ENCODE measurements around the gene LCNL1. TPM values are rescaled to one million over a fixed set of nuclear protein-coding genes. Genes with fewer than 3 reads are reported as not detected.

Gene LCNL1
- 0.11 and 0.65 TPM in 2 replicates for total RNA-seq

DNA sequence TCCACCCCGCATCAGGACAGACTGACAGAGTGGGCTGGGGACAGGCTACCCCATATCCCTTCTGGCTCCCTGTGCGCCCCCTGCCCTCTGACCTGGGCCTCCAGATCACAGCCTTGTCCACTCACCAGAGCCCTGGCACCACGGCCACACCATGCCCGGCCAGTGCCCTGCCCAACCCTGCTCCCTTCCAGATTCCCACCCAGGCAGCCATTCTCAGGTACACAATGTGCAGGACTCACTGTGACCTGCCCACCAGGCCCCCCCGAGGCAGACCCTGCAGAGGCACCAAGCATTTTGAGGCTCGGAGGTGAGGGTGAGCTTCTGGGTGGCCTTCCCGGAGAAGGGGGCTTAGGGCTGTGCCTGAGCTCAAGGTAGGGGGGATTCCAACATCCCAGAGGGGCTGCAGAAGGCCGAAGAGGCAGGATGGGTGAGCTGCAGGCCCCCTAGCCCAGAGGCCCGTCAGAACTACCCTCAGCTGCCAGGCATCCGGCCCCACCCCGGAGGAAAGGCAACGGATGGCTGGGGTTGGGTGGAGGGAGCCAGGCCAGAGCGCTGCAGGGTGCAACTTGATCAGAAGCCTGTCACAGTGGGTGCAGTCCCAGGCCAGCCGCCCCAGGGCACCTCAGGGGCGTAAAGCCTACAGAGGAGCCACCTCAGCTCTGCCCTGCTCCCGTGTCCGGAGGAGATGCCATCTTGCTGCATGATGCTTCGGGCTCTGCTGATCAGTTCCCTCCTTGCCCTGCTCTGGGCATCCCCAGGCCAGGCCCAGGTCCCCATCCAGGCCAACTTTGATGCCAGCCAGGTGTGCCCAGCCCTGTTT is at the start of gene LCNL1:
Gene LCNL1, plus strand, starts transcription at position 762 of the 820 bp plus-strand sequence. CDS start 594 bp downstream, outside the sequence.

DNA sequence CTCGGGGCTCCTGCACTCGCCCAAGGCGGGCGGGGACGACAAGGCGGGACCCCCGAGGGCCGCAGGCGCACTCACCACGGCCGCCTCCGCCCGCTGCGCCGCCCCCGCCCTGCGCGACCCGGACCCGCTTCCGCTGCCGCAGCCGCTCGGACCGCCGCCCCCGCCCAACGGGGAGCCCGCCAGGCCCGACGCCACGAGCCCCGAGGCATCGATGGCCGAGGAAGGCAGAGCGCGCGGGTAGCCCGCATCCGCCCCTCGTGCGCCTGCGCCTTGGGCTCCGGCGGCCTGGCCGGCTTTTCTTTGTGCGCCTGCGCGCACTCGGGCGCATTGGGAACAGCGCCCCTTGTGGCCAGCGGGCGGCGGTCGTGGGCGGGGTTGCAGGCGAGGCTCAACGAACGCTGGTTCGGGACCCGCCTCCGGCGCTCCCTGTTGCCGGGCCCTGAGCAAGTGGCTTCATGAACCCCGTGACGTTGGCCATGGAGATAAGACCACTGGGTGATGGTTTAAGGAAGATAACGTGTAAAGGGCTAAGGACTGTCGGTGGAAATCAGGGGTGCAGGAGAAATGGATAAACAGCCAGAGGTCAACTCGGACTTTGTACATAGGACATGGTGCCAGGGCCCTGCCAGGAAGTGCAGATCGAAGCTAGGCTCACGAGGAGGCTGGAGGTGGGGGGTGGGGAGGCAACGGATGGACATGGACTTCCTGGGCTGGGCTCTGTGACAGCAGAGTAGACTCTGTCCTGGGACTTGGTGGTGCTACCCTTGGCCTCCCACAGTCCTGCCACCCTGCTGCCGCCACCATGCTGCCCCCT is 38.1 kb upstream of the LCNL1 start, which contains the start of the genes C8G and FBXW5:
Gene C8G, plus strand, starts transcription at position 725 of the 814 bp plus-strand sequence. Its CDS starts 78 bp downstream, at position 803.
Gene FBXW5, minus strand, starts transcription at position 220 of the 814 bp plus-strand sequence. CDS start 655 bp downstream, outside the sequence.

DNA sequence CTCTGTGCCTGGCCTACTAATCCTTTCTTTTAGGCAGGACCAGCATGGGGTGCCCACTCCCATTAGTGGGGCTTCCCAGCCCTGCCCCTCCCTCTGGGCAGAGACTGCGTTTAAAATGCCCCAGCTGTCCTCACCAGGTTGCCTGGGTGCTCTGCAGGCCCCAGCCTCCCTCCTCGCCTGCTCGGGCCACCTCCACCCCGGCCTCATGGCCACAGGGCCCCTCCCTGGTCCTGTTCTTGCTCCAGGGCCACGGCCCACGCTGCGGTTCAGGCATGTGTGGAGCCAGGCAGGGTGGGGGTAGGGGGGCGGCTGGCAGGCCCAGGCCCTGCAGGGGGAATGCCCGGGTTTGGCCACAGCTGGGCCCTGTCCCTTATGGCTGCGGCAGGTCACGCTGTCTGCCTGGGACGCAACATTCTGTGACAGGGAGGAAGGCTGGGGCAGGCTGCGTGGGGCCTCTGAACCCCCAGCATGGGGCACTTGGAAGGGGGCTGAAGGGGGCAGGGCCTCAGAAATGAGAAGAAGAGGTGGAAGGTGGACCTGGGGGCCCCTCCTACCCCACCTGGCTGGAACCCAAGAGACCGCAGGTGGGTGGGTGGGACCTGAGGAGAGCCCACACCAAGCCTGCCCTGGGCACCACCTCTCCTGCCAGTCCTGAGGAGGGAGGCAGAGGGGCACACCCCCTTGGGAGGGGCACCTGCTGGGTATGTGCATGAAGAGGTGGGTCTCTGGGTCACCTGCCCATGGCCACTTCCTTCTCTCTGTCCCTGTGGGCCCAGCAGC is 31.1 kb upstream of the LCNL1 start, which contains the start of gene LCN12:
Gene LCN12, plus strand, starts transcription at position 733 of the 780 bp plus-strand sequence. CDS start 55 bp downstream, outside the sequence.

DNA sequence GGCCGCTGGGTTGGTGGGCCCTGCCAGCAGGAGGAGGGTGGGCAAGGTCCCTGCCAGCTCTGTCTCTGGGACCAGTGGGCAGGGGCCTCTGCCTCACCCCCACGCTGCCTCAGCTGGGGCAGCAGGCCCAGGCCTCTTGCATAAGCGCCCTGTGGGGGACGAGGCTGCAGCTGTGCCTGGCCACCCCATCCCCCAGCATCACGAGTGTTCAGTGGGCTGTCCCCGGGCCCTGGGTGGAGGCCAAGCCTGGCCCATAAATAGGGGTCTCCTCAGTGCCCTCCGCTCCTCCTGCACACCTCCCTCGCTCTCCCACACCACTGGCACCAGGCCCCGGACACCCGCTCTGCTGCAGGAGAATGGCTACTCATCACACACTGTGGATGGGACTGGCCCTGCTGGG is 5.6 kb upstream of the LCNL1 start, which contains the start of gene PTGDS:
Gene PTGDS, plus strand, starts transcription at position 282 of the 400 bp plus-strand sequence. Its CDS starts 75 bp downstream, at position 357.

DNA sequence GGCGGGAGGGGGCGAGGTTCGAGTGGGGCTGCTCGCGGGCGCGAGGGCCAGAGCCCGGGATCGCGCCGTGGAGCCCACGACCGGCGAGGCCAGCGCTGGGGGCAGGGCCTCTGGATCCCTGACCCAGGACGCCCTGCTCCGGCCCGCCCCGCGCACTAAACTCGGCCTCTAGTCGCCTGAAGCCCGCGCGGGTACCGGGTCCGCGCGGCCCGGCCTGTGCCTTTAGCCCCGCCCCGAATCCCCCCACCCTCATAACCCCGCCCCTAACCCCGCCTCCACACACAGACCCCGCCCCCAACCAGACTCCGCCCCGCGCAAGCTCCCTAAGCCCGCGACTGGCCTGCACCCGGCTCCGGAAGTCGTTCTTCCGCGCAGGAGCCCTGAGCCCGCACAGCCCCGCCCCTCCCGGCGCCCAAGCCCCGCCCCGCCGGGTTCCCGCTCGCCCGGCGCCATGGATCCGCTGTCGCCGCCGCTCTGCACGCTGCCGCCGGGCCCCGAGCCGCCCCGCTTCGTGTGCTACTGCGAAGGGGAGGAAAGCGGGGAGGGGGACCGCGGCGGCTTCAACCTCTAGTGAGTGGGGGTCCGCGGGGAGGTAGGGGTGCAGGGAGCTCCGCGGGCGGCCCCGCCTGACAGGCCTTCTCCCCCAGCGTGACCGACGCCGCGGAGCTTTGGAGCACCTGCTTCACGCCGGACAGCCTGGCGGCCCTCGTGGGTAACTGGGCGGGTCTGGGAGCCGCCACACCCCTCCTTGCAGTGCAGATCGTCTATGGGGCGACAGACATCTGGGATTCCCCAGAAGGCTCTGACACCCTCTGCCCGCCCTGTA is 9.4 kb downstream of the LCNL1 start, which contains the start of gene PAXX:
Gene PAXX, plus strand, starts transcription at position 430 of the 826 bp plus-strand sequence. Its CDS starts 22 bp downstream, at position 452.

DNA sequence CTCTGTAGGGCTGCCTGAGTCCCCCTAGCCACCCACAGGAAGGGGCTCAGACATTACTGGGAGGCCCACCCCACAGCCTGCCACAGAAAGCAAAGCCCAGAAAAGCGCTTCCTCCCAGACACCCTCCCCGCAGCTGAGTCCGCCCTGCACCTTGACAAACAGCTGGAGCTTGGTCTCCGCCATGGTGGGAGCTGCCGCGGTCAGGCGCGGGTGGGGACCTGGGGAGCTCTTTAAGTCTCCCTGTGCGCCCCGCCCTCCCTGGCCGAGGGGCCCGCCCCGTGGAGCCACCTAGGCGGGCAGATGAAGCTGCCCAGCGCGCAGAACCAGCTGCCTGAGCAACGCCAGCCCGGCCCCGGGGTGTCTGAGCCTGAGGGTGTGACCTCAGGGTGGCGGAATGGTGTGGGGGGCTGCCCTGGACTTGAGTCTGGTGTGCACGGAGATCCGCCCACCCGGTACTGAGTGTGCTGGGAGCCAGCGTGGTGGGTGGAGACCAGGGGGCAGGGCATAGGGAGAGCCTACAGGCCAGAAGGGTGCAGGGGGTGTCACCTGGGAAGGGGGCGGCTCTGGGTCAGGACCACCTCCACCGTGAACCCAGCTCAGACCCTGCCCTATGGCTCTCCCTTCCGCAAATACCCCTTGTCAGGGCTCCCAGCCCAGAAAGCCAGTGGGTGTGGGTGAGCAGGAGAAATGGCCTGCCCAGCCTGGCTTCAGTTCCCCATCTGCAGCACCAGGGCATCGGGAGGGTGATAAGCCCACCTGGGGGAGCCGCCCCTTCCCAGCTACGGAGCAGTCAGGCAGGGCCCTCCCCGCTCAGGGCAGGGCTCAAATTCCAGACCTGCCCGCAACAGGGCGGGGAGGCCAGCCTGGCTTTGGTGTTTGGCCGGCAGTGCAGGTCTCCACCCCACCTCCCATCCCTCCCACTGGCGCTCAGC is 13.8 kb downstream of the LCNL1 start, which contains the start of gene CLIC3:
Gene CLIC3, minus strand, starts transcription at position 208 of the 932 bp plus-strand sequence. Its CDS starts 25 bp downstream, at position 183.

DNA sequence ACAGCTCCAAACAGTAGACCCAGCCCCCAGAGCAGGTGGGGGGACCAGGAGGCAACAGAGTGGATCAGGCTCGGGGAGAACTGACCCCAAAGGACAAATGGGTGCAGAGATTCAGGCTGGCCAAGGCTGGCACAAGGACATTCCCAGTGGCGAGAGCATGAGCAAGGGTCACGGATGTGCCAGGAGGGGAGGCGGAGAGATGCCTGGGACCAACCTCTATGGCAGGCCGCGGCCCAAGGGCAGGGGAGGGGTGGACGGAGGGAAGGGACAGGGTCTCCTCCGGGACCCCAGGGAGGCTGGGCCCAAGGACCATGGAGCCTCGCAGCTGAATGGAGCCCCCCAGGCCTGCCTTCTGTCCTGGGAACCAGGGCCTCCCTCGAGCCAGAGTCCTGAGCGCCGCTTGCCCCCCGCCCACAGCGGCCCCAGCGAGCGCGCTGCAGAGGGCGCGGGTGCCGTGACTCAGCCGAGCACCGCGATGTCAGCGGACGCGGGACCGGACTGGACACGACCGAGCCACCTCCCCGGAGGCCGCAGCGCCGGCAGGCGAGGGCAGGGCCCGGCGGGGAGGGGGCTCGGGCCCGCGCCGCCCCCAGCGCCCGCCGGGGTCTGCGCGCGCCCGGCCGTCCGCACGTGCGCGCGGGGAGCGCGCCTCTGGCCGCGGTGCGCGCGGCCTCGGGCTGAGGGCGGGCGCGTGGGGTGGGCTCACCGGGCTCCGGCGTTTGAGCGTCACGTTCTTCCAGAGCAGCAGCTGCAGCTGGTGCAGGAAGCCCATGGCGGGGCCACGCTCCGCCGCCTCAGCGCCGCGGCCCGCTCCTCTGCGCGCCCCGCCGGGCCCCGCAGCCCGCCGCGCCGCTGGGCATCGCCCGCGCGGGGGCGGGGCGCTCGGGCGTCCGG is 44.8 kb downstream of the LCNL1 start, which contains the start of gene ABCA2:
Gene ABCA2, minus strand, starts transcription at position 869 of the 894 bp plus-strand sequence. Its CDS starts 97 bp downstream, at position 772.

DNA sequence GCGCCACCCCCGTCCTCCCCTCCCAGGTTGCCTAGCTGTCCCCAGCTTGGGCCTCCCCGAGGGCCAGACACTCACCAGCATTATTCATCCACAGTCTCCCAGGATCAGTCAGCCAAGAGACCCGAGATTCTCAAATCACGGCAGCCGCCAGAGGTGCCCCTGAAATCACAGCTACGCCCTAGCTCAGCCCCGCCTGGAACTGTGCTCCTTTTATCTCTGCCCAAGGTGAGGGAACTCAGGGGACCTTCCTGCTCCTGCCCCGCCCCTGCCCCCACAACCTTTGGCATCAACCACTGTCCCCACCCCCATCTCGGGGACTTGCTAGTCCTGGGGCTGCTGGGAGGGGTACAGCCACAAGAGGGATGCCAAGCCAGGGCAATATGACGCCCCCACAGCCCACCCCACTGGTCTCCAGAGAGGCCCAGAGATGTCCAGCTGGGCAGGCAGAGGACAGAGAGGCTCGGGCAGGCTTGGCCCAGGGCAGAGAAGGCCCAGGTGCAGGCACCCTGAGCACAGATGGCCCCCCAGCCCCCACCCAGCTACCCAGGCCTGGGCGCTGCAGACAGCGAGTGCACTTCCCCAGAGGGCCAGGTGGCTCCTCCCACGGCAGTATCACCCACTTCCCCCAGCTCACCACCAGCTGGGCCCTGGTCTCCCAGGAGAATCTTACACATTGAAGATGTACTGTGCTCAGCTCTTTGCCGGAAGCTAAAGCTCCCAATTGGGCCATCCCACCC is 49.3 kb downstream of the LCNL1 start, which contains the start of gene FUT7:
Gene FUT7, minus strand, starts transcription at position 185 of the 737 bp plus-strand sequence. Its CDS starts 97 bp downstream, at position 88.

Other genes starting within 250 kb of the LCNL1 start
- gene LCN10, start 240.1 kb upstream of the LCNL1 start, total RNA-seq = not detected in 2 replicates
- gene LCN6, start 234.5 kb upstream of the LCNL1 start, total RNA-seq = not detected in 2 replicates
- not detected in 2 replicates for gene LCN8, start 224.8 kb upstream of the LCNL1 start, total RNA-seq
- not detected in 2 replicates for gene LCN15, start 218.5 kb upstream of the LCNL1 start, total RNA-seq
- gene TMEM141, start 191.6 kb upstream of the LCNL1 start, total RNA-seq = 37.4 and 42.7 TPM in 2 replicates
- gene CCDC183, start 186.7 kb upstream of the LCNL1 start, total RNA-seq = 0.26 and 0.32 TPM in 2 replicates
- gene RABL6, start 175.0 kb upstream of the LCNL1 start, total RNA-seq = 41.4 and 60.4 TPM in 2 replicates
- 0.65 TPM in 2 replicates for gene AJM1, start 140.5 kb upstream of the LCNL1 start, total RNA-seq
- gene PHPT1, start 133.6 kb upstream of the LCNL1 start, total RNA-seq = 49.9 and 50.8 TPM in 2 replicates
- 0.39 and 0.76 TPM in 2 replicates for gene MAMDC4, start 130.6 kb upstream of the LCNL1 start, total RNA-seq
- 237 and 265 TPM in 2 replicates for gene EDF1, start 116.7 kb upstream of the LCNL1 start, total RNA-seq
- gene TRAF2, start 96.5 kb upstream of the LCNL1 start, total RNA-seq = 6.3 and 9.2 TPM in 2 replicates
- gene FBXW5, start 38.3 kb upstream of the LCNL1 start, total RNA-seq = 109 and 113 TPM in 2 replicates
- 0.39 and 0.54 TPM in 2 replicates for gene C8G, start 37.8 kb upstream of the LCNL1 start, total RNA-seq
- gene LCN12, start 30.7 kb upstream of the LCNL1 start, total RNA-seq = not detected in 2 replicates
- gene PTGDS, start 5.5 kb upstream of the LCNL1 start, total RNA-seq = 0.65 and 5.1 TPM in 2 replicates
- gene PAXX, start 9.4 kb downstream of the LCNL1 start, total RNA-seq = 12.1 and 12.8 TPM in 2 replicates
- 16.0 and 16.6 TPM in 2 replicates for gene CLIC3, start 13.6 kb downstream of the LCNL1 start, total RNA-seq
- gene ABCA2, start 45.2 kb downstream of the LCNL1 start, total RNA-seq = 16.3 and 17.5 TPM in 2 replicates
- gene FUT7, start 49.1 kb downstream of the LCNL1 start, total RNA-seq = not detected in 2 replicates
- gene NPDC1, start 63.2 kb downstream of the LCNL1 start, total RNA-seq = 20.0 and 20.1 TPM in 2 replicates
- not detected in 2 replicates for gene ENTPD2, start 71.1 kb downstream of the LCNL1 start, total RNA-seq
- 2.9 and 4.0 TPM in 2 replicates for gene SAPCD2, start 87.6 kb downstream of the LCNL1 start, total RNA-seq
- gene UAP1L1, start 94.5 kb downstream of the LCNL1 start, total RNA-seq = 15.6 and 22.1 TPM in 2 replicates
- gene MAN1B1, start 104.0 kb downstream of the LCNL1 start, total RNA-seq = 60.6 and 60.9 TPM in 2 replicates
- 66.0 and 68.3 TPM in 2 replicates for gene DPP7, start 131.7 kb downstream of the LCNL1 start, total RNA-seq
- gene GRIN1, start 156.2 kb downstream of the LCNL1 start, total RNA-seq = under 0.01 TPM in 1 of 2 replicates, not detected in the other
- gene LRRC26, start 187.1 kb downstream of the LCNL1 start, total RNA-seq = not detected in 2 replicates
- not detected in 2 replicates for gene TMEM210, start 189.1 kb downstream of the LCNL1 start, total RNA-seq
- gene ANAPC2, start 205.6 kb downstream of the LCNL1 start, total RNA-seq = 21.9 and 24.7 TPM in 2 replicates
- 41.7 and 44.6 TPM in 2 replicates for gene SSNA1, start 205.7 kb downstream of the LCNL1 start, total RNA-seq
- gene TPRN, start 217.7 kb downstream of the LCNL1 start, total RNA-seq = 5.4 and 6.1 TPM in 2 replicates
- gene TMEM203, start 222.7 kb downstream of the LCNL1 start, total RNA-seq = 29.0 and 29.4 TPM in 2 replicates
- gene NDOR1, start 222.7 kb downstream of the LCNL1 start, total RNA-seq = 4.0 and 4.1 TPM in 2 replicates
- gene RNF208, start 239.2 kb downstream of the LCNL1 start, total RNA-seq = 0.39 TPM in 1 of 2 replicates, not detected in the other
- 0.52 and 0.76 TPM in 2 replicates for gene CYSRT1, start 242.2 kb downstream of the LCNL1 start, total RNA-seq
- gene RNF224, start 244.5 kb downstream of the LCNL1 start, total RNA-seq = not detected in 2 replicates
- gene SLC34A3, start 247.9 kb downstream of the LCNL1 start, total RNA-seq = not detected in 2 replicates

Data from articular chondrocyte of knee joint (primary cell).